Mesendoderm (in vitro differentiated cells): ENCODE data around the gene PKD1L1. TPM values are rescaled to one million over a fixed set of nuclear protein-coding genes. Genes with fewer than 3 reads are reported as not detected.

Source experiments
- DNase-seq: peaks from one replicate; pipeline ENCODE4 v3.0.0; 2013
- H2AK5ac ChIP-seq: 2 replicates; pipeline ENCODE4 v1.6.1; 2013; ENCODE audit warnings: low read length, inconsistent platforms
- H2BK120ac ChIP-seq: 2 replicates; pipeline ENCODE4 v1.6.1; 2013; ENCODE audit warnings: low read depth, mild to moderate bottlenecking, low read length, moderate library complexity, mixed read lengths
- H2BK15ac ChIP-seq: replicated peaks from 2 replicates; pipeline ENCODE4 v1.6.1; 2013; ENCODE audit warnings: low read depth, mild to moderate bottlenecking, moderate library complexity
- H2BK5ac ChIP-seq: 2 replicates; pipeline ENCODE4 v1.6.1; 2013; ENCODE audit warnings: low read length, inconsistent platforms
- H3K18ac ChIP-seq: 2 replicates; pipeline ENCODE4 v1.6.1; 2013; ENCODE audit warnings: mild to moderate bottlenecking, low read length, mixed read lengths
- H3K23ac ChIP-seq: one replicate; pipeline ENCODE4 v1.6.1; 2013; ENCODE audit warnings: low read length
- H3K27ac ChIP-seq: 2 replicates; pipeline ENCODE4 v1.5.1; 2013; ENCODE audit warnings: low read depth, mild to moderate bottlenecking, inconsistent platforms, low read length, moderate library complexity
- H3K27me3 ChIP-seq: 2 replicates; pipeline ENCODE4 v1.6.1; 2013; ENCODE audit warnings: low read length, control low read depth, mild to moderate bottlenecking, inconsistent platforms; ENCODE audit not compliant: insufficient read depth, poor library complexity
- H3K36me3 ChIP-seq: 2 replicates; pipeline ENCODE4 v1.6.1; 2013; ENCODE audit warnings: low read length, inconsistent platforms; ENCODE audit not compliant: control insufficient read depth, insufficient read depth
- H3K4ac ChIP-seq: one replicate; pipeline ENCODE4 v1.6.1; 2013; ENCODE audit warnings: low read depth, mild to moderate bottlenecking, low read length, moderate library complexity
- H3K4me1 ChIP-seq: 2 replicates; pipeline ENCODE4 v1.6.1; 2013; ENCODE audit warnings: low read depth, low read length, inconsistent platforms; ENCODE audit not compliant: control insufficient read depth
- H3K4me2 ChIP-seq: 2 replicates; pipeline ENCODE4 v1.6.1; 2013; ENCODE audit warnings: low read length
- H3K4me3 ChIP-seq: 2 replicates; pipeline ENCODE4 v1.5.1; 2013; ENCODE audit warnings: mild to moderate bottlenecking, low read length
- H3K56ac ChIP-seq: one replicate; pipeline ENCODE4 v1.6.1; 2013; ENCODE audit warnings: low read length
- H3K79me1 ChIP-seq: 2 replicates; pipeline ENCODE4 v1.6.1; 2013; ENCODE audit warnings: low read length, inconsistent platforms
- H3K79me2 ChIP-seq: 2 replicates; pipeline ENCODE4 v1.6.1; 2013; ENCODE audit warnings: mild to moderate bottlenecking, low read length; ENCODE audit not compliant: control insufficient read depth, insufficient read depth
- H3K9ac ChIP-seq: 2 replicates; pipeline ENCODE4 v1.6.1; 2013; ENCODE audit warnings: low read length, inconsistent platforms
- H4K5ac ChIP-seq: one replicate; pipeline ENCODE4 v1.6.1; 2013; ENCODE audit warnings: low read length
- H4K8ac ChIP-seq: one replicate; pipeline ENCODE4 v1.6.1; 2013; ENCODE audit warnings: low read depth, mild to moderate bottlenecking, control low read depth, low read length, moderate library complexity
- WGBS: extraction: QIAGEN DNeasy Blood & Tissue Kit; methylation state at CpG from one replicate; pipeline ENCODE4 v1.1.7; 2013; ENCODE audit warnings: low lambda C conversion rate, missing lambda C conversion rate; ENCODE audit not compliant: insufficient coverage; ENCODE audit errors: extremely low coverage; 5-methylcytosine and 5-hydroxymethylcytosine counted together
- polyA plus RNA-seq, 2 experiments: library from polyadenylated mRNA; stranded (reverse); fragments of 200-250 nt; gene quantifications; one replicate each; pipeline ENCODE4 v1.2.3, GENCODE V29; 2013

Gene PKD1L1
- 0.06 TPM for polyA plus RNA-seq (2013, experiment 1 of 2)
- polyA plus RNA-seq (2013, experiment 2 of 2): 0.07 TPM

GRCh38 chr7:47948141-47948790 is at the start of gene PKD1L1:
PKD1L1 (minus strand) TSS chr7:47948466; CDS start chr7:47948440, 26 bp downstream.
- no peak within 1 kb of the TSS for H3K9ac ChIP-seq
- H4K5ac ChIP-seq: no peak within 1 kb of the TSS
- H3K4me2 ChIP-seq: no peak within 1 kb of the TSS
- H3K79me1 ChIP-seq: no peaks in the 10 kb centered on the region
- H3K27ac ChIP-seq: no peak within 1 kb of the TSS
- H3K4ac ChIP-seq: no peak within 1 kb of the TSS
- WGBS: no CpG with 5 or more reads among the region's 7 CpGs
- H2BK15ac ChIP-seq: no peak within 1 kb of the TSS
- H3K36me3 ChIP-seq: no peaks in the 10 kb centered on the region
- H2BK5ac ChIP-seq: no peak within 1 kb of the TSS
- H3K4me1 ChIP-seq: no peaks in the 10 kb centered on the region
- H3K18ac ChIP-seq: no peak within 1 kb of the TSS
- H2BK120ac ChIP-seq: no peak within 1 kb of the TSS
- H2AK5ac ChIP-seq: no peak within 1 kb of the TSS
- no peak within 1 kb of the TSS for H3K4me3 ChIP-seq
- no peak for DNase-seq
- no peak within 1 kb of the TSS for H4K8ac ChIP-seq
- no peaks in the 10 kb centered on the region for H3K27me3 ChIP-seq
- no peaks in the 10 kb centered on the region for H3K79me2 ChIP-seq
- no peak within 1 kb of the TSS for H3K56ac ChIP-seq
- no peak within 1 kb of the TSS for H3K23ac ChIP-seq

- H3K36me3 ChIP-seq: no peaks in the 10 kb centered on the region
- H3K27ac ChIP-seq: no peak overlapping the region
- WGBS: 100% methylated on average over 1 of the region's 3 CpGs
These were observed 44.2 kb upstream of the PKD1L1 start for GRCh38 chr7:47992446-47992845.

GRCh38 chr7:47991741-47992311 is 43.6 kb upstream of the PKD1L1 start:
- peak; percentile 95 for DNase-seq
- Histone ChIP-seq H4K8ac (no peak overlapping the region), H3K9ac (peak overlapping the region; percentile 65), H2BK5ac (peak overlapping the region; percentile 66), H3K4me2 (peak overlapping the region; percentile 56), H3K79me2 (no peaks in the 10 kb centered on the region), H3K23ac (no peak overlapping the region), H3K27ac (peak overlapping the region; percentile 64), H3K4me1 (no peaks in the 10 kb centered on the region), H3K79me1 (no peaks in the 10 kb centered on the region), H3K36me3 (no peaks in the 10 kb centered on the region), H2BK120ac (no peak overlapping the region), H3K56ac (peak overlapping the region; percentile 90), H4K5ac (no peak overlapping the region), H2BK15ac (no peak overlapping the region), H3K4ac (no peak overlapping the region), H3K18ac (no peak overlapping the region), H2AK5ac (no peak overlapping the region), H3K4me3 (no peak overlapping the region), H3K27me3 (no peaks in the 10 kb centered on the region)
- no CpG with 5 or more reads among the region's 26 CpGs for whole genome bisulfite sequencing

More at GRCh38 chr7:47992446-47992845, 44.2 kb upstream of the PKD1L1 start:
- H3K4me3 ChIP-seq: no peak overlapping the region
- H3K56ac ChIP-seq: no peak overlapping the region
- no peak overlapping the region for H3K4ac ChIP-seq
- no peaks in the 10 kb centered on the region for H3K79me1 ChIP-seq
- no peak overlapping the region for H3K23ac ChIP-seq
- no peaks in the 10 kb centered on the region for H3K79me2 ChIP-seq
- no peak overlapping the region for H3K18ac ChIP-seq
- no peak overlapping the region for H3K4me2 ChIP-seq
- H2BK120ac ChIP-seq: no peak overlapping the region
- no peak overlapping the region for H2BK15ac ChIP-seq
- H3K4me1 ChIP-seq: no peaks in the 10 kb centered on the region
- no peak overlapping the region for H4K8ac ChIP-seq
- H3K9ac ChIP-seq: no peak overlapping the region
- no peak overlapping the region for H2BK5ac ChIP-seq
- peak; percentile 26 for DNase-seq
- H4K5ac ChIP-seq: no peak overlapping the region
- H2AK5ac ChIP-seq: no peak overlapping the region
- no peaks in the 10 kb centered on the region for H3K27me3 ChIP-seq

- Histone ChIP-seq H3K4me1 (no peaks in the 10 kb centered on the region), H3K4me2 (no peak overlapping the region), H3K27ac (peak overlapping the region; percentile 61), H4K8ac (no peak overlapping the region), H3K4me3 (no peak overlapping the region), H3K79me1 (no peaks in the 10 kb centered on the region), H3K23ac (no peak overlapping the region), H3K4ac (no peak overlapping the region), H3K56ac (peak overlapping the region; percentile 89), H2BK5ac (no peak overlapping the region), H3K27me3 (no peaks in the 10 kb centered on the region), H3K79me2 (no peaks in the 10 kb centered on the region), H2BK15ac (no peak overlapping the region), H2BK120ac (no peak overlapping the region), H2AK5ac (no peak overlapping the region), H3K9ac (peak overlapping the region; percentile 65), H3K36me3 (no peaks in the 10 kb centered on the region), H4K5ac (no peak overlapping the region), H3K18ac (no peak overlapping the region)
- no CpG with 5 or more reads among the region's 1 CpG for WGBS
- no peak for DNase-seq
These were observed 43.0 kb upstream of the PKD1L1 start for GRCh38 chr7:47991270-47991669.

- no peaks in the 10 kb centered on the region for H3K79me1 ChIP-seq
- H3K36me3 ChIP-seq: no peaks in the 10 kb centered on the region
- H2BK5ac ChIP-seq: no peak overlapping the region
- peak overlapping the region; percentile 75 for H3K18ac ChIP-seq
- no peak overlapping the region for H3K56ac ChIP-seq
- H2BK120ac ChIP-seq: no peak overlapping the region
- no CpG with 5 or more reads among the region's 5 CpGs for WGBS
- H4K5ac ChIP-seq: no peak overlapping the region
- H2BK15ac ChIP-seq: no peak overlapping the region
- no peak overlapping the region for H3K27ac ChIP-seq
- no peak overlapping the region for H3K23ac ChIP-seq
- H3K9ac ChIP-seq: no peak overlapping the region
- H3K79me2 ChIP-seq: no peaks in the 10 kb centered on the region
- no peak overlapping the region for H4K8ac ChIP-seq
- DNase-seq: no peak
- no peak overlapping the region for H3K4me2 ChIP-seq
- no peaks in the 10 kb centered on the region for H3K27me3 ChIP-seq
- H3K4ac ChIP-seq: no peak overlapping the region
- no peak overlapping the region for H2AK5ac ChIP-seq
- H3K4me3 ChIP-seq: no peak overlapping the region
- no peaks in the 10 kb centered on the region for H3K4me1 ChIP-seq
These were observed 42.3 kb upstream of the PKD1L1 start for GRCh38 chr7:47990592-47990991.
